ENCODE data around the gene PRUNE2.

The PRUNE2 gene

DNA sequence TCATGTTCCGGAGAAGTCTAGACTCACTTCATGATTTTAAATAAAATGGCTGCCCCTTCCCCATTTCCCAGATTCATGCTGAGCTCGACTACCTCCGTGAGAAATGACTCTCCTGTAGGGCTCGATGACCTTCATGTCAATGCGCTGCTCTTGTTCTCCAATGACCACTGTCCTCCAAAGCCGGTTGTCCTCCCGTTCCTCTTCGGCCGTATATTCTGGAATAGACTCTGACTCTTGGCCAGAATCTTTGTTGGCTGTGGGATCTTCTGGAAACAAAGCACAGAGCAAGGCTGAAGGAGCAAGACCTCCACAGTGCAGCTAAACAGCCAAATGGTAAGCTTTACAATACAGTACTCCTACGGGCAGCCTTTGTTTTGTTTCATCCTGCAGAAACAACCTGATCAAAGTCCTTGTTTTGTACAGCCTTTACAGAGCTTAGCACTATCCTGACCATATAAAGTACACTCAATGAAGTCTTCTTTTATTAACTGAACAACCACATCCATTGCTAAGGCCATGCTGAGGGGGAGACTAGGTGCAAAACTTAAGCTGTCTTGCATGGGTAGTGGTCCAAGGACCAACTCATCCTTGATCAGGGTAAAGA is 261.2 kb downstream of the PRUNE2 start:
- Histone ChIP-seq H3K4me2 (ENCODE audit: low read depth, low read length, poor library complexity, severe bottlenecking) (no peak overlapping the region), H3K36me3 (ENCODE audit: low read length) (no peaks in the 10 kb centered on the region), H3F3A (ENCODE audit: insufficient read depth) (no peaks in the 10 kb centered on the region), H3K4me3 (ENCODE audit: insufficient read depth, low read length, poor library complexity, severe bottlenecking) (no peak overlapping the region), H3K27me3 (ENCODE audit: low read length) (no peaks in the 10 kb centered on the region), H3K79me2 (ENCODE audit: insufficient read depth, low read length) (no peaks in the 10 kb centered on the region), H3K9me3 (ENCODE audit: insufficient read depth, low read length) (no peaks in the 10 kb centered on the region), H3K9ac (ENCODE audit: low read length) (no peak overlapping the region), H2AFZ (ENCODE audit: low read depth, low read length, severe bottlenecking) (no peak overlapping the region), H3K27ac (ENCODE audit: low read depth, low read length) (no peak overlapping the region), H4K20me1 (ENCODE audit: low read depth, low read length) (no peaks in the 10 kb centered on the region), H3K9me2 (replicated peaks; ENCODE audit: insufficient read depth, low read length) (no peaks in the 10 kb centered on the region)
- TF ChIP-seq EZH2phosphoT487 (conservative IDR thresholded peaks at IDR 0.05; ENCODE audit: low read length) (no peak), CTCF (IDR thresholded peaks at IDR 0.05; ENCODE audit: insufficient read depth, low read length, poor library complexity, severe bottlenecking) (no peak)

DNA sequence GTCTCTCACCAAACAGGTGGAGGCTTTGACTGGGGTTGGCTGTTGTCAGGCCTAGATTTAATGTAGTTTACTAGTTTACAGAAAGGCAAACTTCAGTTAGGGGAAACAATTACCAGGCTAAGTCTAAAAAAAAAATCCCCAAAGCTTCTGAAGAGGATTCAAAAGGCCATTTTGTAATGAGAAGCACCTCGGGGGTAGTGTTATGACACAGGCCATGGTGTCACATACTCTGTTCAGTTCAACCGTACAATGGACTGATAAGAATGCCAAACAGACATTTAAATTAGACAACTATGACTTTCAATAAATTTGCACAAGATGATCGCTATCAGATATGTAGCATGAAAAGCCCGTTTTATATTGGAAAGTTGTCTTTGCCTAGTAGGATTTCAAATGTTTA is 261.7 kb downstream of the PRUNE2 start:
- Histone ChIP-seq H3K9me2 (replicated peaks; ENCODE audit: insufficient read depth, low read length) (no peaks in the 10 kb centered on the region), H3K79me2 (ENCODE audit: insufficient read depth, low read length) (no peaks in the 10 kb centered on the region), H3K36me3 (ENCODE audit: low read length) (no peaks in the 10 kb centered on the region), H3K9me3 (ENCODE audit: insufficient read depth, low read length) (no peaks in the 10 kb centered on the region), H3K4me3 (ENCODE audit: insufficient read depth, low read length, poor library complexity, severe bottlenecking) (no peak overlapping the region), H4K20me1 (ENCODE audit: low read depth, low read length) (no peaks in the 10 kb centered on the region), H3K27me3 (ENCODE audit: low read length) (no peaks in the 10 kb centered on the region), H3K27ac (ENCODE audit: low read depth, low read length) (no peak overlapping the region), H3K9ac (ENCODE audit: low read length) (no peak overlapping the region), H2AFZ (ENCODE audit: low read depth, low read length, severe bottlenecking) (no peak overlapping the region), H3F3A (ENCODE audit: insufficient read depth) (no peaks in the 10 kb centered on the region), H3K4me2 (ENCODE audit: low read depth, low read length, poor library complexity, severe bottlenecking) (no peak overlapping the region)
- TF ChIP-seq CTCF (IDR thresholded peaks at IDR 0.05; ENCODE audit: insufficient read depth, low read length, poor library complexity, severe bottlenecking) (no peak), EZH2phosphoT487 (conservative IDR thresholded peaks at IDR 0.05; ENCODE audit: low read length) (no peak)

GRCh38 chr9:76643399-76644117 is 262.4 kb downstream of the PRUNE2 start:
- Histone ChIP-seq H3K9ac (ENCODE audit: low read length) (no peak overlapping the region), H3F3A (ENCODE audit: insufficient read depth) (no peaks in the 10 kb centered on the region), H3K36me3 (ENCODE audit: low read length) (no peaks in the 10 kb centered on the region), H4K20me1 (ENCODE audit: low read depth, low read length) (no peaks in the 10 kb centered on the region), H3K9me2 (replicated peaks; ENCODE audit: insufficient read depth, low read length) (no peaks in the 10 kb centered on the region), H3K4me2 (ENCODE audit: low read depth, low read length, poor library complexity, severe bottlenecking) (no peak overlapping the region), H2AFZ (ENCODE audit: low read depth, low read length, severe bottlenecking) (no peak overlapping the region), H3K9me3 (ENCODE audit: insufficient read depth, low read length) (no peaks in the 10 kb centered on the region), H3K79me2 (ENCODE audit: insufficient read depth, low read length) (no peaks in the 10 kb centered on the region), H3K27ac (ENCODE audit: low read depth, low read length) (no peak overlapping the region), H3K4me3 (ENCODE audit: insufficient read depth, low read length, poor library complexity, severe bottlenecking) (no peak overlapping the region), H3K27me3 (ENCODE audit: low read length) (no peaks in the 10 kb centered on the region)
- TF ChIP-seq CTCF (IDR thresholded peaks at IDR 0.05; ENCODE audit: insufficient read depth, low read length, poor library complexity, severe bottlenecking) (no peak), EZH2phosphoT487 (conservative IDR thresholded peaks at IDR 0.05; ENCODE audit: low read length) (no peak)
